A172 (cell line): Measurements from ENCODE around the gene ITGB3. TPM values are rescaled to one million over a fixed set of nuclear protein-coding genes. Genes with fewer than 3 reads are reported as not detected.
A peak's percentile ranks its signal among the peaks of the same experiment; 100 is the strongest.
"Not testable (repeated sequence)": the region's sequence is repeated elsewhere in the genome, so short reads cannot be mapped to it uniquely, and the experiment has no call there.

Experiments
- DNase-seq: peaks from one replicate; pipeline ENCODE4 v3.0.0-alpha.2; 2015; ENCODE audit warnings: low spot score
- total RNA-seq: library from RNA; depleted of rRNA; stranded (reverse); fragments of >200 nt; shearing (Covaris generic); gene quantifications from 2 replicates; pipeline ENCODE4 v1.2.3, GENCODE V29; 2014

ITGB3 gene
- total RNA-seq, 1 experiment from 2014 or later, result not detected

DNA sequence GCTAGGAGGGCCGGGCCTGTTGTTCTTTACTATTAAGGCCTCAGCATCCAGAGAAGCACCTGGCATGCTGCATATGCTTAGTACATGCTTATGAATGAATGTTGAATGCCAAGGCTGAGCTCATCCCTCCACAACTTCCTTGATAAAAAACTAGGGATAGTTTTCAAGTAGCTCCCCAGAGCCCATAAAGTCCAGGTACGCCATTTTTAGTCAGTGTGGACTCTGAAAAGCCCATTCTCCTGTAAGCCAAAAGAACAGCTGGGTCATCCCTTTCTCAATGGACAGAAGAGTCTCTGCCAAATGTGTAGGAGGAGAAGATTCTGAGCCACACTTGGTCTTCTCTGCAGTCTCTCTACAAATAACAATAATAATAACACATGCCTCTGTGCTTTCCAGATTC is 8.9 kb upstream of the ITGB3 start:
- no peak for DNase-seq

DNA sequence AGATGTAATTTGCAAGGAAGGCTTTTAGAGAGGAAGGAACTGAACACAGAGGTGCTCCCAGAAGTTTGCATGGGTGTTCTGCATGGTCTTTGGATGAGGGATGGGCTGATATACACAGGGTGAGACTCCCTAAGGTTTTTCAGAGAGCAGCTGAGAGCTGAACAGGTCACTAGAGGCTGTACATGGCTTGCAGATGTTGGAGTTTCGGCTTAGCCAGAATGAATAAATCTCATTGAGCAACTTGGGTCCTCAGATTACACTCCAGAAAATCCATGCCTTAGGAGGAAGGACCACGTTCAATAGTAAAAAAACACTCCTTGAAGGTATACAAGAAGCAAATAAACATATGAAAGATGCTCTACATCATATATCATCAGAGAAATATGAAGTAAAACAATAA is 7.5 kb upstream of the ITGB3 start:
- no peak for DNase-seq

DNA sequence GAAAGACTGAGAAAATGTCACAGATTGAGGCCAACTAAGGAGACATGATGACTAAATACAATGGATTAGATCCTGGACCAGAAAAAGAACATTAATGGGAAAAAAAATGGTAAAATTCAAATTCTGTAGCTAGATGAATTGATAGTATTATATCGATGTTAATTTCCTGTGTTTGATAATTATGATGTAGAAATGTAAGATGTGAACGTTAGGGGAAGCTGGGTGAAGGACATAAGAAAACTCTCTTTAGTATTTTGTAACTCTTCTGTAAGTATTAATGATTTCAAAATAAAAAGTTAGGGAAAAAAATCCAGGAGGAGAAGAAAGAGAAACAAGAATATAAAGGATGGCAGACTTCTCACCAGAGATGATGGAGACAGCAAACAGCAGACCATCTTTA is 2.8 kb upstream of the ITGB3 start:
- DNase-seq, result no peak

DNA sequence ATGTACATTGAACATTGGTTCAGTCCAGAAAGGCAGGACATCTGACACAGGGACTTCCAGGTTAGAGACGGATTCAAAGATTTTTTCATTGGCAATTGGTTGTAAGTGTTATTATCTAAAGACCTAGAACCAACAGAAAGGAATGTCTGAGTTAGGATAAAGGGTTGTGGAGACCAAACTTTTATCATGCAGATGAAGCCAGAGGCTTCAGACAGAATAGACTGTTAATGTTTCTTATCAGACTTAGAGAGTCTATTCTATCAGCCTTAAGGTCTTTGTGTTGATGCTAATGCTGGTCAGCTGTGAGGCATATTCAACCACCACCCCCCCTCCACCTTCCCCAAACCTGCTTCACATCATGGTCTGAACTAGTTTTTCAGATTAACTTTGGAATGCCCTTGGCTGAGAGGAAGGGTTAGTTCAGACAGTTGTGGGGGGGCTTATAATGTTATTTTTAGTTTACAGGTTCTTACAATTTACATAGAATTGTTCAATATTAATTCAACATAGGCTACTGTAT is 2.1 kb upstream of the ITGB3 start:
- no peak for DNase-seq

DNA sequence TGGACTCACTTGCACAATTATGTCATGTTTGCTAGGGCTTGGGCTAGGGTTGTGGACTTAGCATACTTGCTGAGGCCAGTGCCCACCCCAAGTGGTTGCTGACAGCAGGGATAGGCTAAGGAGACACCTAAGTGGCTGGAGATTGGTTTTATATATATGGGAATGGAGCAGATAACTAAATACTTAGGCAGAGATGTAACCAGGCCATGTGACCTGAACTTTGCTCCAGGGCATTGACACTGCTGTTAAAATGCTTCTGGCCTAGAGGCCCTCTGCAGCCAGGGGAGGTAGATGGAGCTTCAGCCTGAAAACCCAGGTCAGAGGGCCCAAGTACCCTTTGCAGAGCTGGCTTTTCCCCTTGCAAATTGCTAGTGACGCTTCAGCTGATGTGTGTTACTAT is 1.4 kb upstream of the ITGB3 start:
- DNase-seq, result no peak

DNA sequence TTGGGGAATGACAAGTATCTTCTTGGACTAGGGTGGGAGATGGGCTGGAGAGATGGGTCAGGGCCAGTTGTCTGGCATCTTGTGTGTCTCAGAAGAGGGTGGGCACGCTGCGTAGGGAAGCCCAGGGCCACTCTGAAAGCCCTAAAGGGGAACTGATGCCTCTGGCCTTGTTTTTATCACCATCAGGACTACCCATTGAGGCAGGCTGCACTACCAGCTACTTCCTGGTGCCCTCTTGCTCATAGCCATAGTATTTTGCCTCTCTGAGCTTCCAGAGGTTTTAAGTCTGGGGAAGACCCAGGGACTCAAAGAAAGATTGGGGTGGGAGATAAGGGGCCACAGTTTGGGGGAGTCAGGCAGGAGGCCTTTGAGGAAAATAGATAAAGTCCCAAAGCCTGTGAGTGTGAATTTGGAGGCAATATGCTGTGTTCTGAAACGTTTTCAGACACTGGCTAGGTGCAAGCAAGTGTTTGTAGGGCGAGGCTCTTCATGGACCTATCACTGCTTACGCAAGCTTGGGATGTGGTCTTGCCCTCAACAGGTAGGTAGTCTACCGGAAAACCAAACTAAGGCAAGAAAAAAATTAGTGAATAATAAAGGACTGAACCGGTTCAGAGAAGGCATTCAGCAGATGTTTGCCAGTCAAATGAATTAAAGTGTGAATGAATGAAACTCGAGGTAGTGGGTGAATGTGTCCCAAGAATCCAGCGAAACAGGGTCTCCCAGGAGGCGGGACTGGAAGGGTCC is 688 bp upstream of the ITGB3 start:
- no peak for DNase-seq

DNA sequence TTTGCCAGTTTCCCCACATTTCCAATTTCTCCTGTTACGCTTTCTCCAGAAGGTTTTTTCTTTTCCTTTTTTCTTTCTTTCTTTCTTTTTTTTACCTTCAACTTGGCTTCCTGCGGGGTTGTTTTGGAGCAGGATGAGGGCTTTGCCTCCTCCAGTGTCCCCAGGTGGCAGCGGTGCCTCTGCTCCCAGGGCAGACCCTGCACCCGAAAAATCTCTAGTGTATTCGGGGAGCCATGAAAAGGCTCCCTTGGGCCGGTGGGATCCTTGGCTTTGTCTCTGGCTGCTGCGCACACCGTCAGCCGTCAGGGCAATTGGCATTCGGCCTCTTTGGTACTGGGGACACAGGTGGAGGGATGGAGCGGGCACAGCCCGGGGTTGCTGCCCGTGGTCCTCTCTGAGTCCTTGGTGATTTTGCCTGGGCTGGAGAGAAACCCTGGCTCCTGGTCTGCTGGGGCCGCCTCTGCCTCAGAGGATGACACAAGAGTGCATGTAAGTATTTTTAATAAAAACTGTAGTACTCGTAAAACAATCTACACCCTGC is 846 bp downstream of the ITGB3 start:
- no peak for DNase-seq

DNA sequence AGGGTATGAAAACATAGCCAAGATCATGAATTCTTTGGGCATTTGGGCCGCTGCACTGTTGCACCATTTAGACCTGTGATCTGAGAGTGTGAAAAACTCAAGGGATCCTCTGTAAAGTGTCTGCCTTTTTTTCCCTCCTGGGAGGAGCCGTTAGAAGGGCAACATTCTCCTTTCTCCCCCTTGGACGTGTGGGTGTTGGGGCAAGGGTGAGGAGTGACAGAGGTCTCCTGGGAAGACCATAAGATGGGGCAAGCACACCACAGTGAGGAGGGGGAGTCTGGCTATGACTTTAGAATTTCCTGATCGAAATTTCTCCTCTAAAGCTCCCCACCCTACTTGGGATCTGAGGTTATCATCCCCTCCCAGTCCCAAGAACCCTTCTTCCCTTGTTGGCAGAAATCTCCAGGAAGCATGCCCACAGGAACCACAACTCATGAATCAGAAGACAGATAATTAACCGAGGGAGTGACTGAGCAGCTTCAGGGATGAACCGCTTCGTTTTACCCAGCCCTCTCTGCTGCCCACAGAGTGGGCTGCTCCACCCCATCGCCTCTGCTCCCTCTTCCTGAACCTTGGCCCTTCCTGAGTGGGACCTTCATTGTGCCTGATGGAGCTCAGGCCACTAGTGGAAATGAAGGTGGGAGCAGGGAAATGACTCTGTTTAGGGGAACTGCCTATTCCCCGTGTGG is 4.2 kb downstream of the ITGB3 start:
- DNase-seq, result peak; percentile 92

DNA sequence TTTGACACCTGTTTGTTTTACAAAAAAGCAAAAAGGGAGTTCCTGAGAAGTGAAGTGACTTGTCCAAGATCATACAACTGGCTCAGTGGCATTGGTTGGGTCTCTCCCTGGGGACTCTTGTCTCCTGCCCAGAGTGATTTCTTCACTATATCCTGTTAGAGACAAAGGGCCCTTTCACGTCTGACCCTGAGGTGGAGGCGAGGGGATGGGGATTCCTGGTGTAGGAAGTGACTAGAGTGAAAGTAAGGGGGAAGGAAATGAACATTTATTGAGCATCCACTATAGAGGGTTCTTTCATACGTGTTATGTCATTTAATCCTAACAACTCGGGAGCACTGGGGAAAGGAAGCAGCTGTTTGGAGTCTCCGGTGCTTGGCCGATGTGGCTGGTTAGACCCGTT is 9.0 kb downstream of the ITGB3 start:
- no peak for DNase-seq

DNA sequence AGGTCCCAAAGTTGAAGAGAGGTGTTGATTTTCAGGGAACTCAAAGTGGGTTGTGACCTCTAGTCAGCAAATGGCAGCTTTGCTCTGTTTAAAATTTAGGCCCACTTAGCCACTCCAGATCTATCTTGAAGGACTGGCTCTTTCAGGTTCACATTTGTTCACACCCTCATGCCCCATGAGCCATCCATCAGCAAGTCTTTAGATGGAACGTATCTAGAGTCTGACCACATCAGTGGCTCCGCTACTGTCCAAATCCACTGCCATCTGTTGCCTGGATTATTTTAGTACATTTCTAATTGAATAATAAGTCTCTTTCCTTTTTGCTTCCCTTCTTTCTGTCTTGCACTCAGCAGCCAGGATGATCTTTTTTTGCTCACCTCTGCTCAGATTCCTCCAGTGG is 10.5 kb downstream of the ITGB3 start:
- DNase-seq, result no peak

DNA sequence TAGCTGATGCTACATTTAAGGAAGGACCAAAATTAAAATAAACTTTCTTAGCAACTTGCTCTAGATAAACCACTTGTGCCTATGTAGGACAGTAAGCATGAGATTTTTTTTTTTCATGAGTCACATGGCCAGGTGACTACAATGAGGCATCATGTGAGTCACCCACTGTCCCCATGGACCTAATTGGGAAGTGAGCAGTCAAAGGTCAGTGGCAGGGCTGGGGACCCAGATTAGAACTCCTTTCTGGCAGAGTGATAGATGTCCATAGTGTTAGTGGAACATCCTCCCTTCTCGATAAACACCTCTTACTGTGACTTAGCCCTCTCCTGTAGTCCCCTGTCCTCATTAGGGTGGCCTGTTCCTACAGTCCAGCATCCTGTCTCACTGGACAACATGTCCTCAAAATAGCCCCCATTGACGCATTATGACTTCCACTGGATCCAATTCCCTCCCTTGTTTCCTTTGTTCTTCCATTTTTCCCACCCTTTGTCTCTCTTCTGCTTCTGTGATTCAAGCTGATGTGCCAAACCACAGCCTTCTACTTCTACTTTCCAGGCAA is 12.4 kb downstream of the ITGB3 start:
- DNase-seq, result peak; percentile 85

DNA sequence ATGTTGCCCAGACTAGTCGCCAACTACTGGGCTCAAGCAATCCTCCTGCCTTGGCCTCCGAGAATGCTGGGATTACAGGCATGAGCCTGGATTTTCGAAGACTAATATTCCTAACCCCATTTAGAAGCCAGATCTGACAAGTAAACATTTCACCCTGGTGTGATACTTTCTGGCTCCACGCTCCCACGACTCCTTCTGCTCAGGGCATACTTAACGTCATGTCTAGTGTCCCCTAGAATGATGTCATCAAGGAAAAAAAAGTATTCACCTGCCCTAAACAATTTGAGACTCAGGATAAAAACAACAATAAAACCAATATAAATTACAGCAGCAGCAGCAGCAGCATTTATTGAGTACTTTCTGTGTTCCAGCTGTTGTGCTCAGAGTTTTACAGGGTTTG is 13.2 kb downstream of the ITGB3 start:
- no peak for DNase-seq

DNA sequence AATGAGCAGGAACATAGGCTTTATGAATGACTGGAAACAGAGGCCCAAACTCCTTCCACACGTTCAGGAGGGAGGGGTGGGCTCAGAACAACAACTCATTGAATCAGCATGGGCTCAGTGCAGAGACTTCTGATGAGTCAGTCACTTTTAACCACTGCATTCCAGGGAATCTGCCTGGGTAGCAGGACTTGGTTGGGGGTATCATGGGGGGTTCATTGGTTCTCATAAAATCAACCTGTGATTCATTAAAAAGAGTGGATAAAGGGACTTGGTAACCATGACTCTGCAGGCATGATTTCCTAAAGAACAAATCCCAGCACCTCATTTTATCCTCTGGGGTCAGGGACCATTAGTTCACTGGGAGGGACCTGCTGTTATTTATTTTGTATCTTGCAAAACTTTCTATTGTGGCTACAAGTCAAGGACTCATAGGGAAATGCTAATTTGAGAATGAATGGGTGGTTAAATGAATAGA is 13.8 kb downstream of the ITGB3 start:
- peak; percentile 90 for DNase-seq

DNA sequence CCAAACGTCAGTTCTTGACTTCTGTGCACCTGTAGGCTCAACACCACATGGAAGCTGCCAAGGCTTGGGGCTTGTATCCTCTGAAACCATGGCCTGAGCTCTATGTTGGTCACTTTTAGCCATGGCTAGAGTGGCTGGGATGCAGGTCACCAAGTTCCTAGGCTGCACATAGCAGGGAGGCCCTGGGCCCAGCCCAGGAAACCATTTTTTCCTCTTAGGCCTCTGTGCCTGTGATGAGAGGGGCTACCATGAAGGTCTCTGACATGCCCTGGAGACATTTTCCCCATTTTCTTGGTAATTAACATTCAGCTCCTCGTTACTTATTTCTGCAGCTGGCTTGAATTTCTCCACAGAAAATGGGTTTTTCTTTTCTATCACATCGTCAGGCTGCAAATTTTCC is 15.3 kb downstream of the ITGB3 start:
- DNase-seq, result not testable (repeated sequence)

DNA sequence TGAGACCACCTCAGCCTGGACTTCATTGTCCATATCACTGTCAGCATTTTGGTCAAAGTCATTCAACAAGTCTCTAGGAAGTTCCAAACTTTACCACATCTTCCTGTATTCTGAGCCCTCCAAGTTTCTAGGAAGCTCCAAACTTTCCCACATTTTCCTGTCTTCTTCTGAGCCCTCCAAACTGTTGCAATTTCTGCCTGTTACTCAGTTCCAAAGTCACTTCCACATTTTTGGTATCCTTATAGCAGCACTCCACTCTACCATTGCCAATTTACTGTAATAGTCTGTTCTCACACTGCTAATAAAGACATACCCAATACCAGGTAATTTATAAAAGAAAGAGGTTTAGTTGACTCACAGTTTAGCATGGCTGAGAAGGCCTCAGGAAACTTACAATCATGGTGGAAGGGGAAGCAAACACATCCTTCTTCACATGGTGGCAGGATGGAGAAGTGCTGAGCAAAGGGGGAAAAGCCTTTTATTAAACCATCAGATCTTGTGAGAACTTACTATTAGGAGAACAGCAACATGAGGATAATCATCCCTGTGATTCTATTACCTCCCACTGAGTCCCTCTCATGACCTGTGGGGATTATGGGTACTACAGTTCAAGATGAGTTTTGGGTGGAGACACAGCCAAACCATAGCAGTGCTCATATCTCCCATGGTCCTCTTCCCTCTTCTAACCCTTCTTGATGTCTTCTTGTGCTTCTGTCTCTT is 16.1 kb downstream of the ITGB3 start:
- DNase-seq, result not testable (repeated sequence)

DNA sequence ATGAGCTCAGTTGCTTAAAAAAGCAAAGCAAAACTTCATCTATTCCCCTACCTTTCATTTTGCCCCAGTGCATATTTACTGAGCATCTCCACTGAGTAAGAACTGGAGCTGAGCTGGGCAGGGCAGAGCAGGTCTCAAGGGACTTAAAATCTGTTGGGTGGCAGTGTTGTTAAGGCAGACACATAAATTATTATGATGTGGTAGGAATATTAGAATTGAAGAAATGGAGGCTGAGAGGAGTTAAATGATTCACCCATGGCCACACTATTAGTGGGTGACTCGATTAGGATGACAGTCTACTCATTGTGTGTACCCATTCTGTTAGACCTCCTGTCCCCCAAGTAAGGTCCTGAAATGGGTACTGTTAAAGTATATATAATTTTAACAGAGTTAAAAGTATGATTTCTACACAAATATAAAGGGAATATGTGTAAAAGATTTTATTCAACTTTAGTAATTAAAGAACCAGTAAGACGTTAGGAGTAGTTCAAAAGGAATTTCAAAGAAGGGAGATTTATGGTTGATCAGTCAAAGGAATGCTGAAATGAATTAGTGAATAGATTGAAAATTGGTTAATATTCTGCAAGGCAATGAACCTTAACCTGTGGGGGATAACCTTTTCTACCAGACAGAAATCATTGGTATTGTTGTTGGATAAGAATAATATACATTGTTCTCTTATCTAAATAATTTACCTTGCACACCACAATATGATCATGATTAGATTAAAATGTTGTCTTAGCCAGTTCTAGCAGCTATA is 17.5 kb downstream of the ITGB3 start:
- DNase-seq, result no peak

DNA sequence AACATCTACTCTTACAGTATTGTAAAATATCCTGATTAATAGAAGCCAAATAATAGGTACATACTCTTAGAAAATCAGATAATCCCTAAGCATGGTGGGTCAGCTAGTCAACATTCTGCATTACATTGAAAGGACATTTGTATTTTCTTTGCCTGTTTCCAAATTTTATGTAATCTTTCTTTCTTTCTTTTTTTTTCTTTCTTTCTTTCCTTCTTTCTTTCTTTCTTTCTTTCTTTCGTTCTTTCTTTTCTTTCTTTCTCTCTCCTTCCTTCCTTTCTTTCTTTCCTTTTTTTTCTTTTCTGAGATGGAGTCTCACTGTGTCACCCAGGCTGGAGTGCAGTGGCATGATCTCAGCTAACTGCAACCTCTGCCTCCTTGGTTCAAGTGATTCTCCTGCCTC is 18.9 kb downstream of the ITGB3 start:
- no peak for DNase-seq

DNA sequence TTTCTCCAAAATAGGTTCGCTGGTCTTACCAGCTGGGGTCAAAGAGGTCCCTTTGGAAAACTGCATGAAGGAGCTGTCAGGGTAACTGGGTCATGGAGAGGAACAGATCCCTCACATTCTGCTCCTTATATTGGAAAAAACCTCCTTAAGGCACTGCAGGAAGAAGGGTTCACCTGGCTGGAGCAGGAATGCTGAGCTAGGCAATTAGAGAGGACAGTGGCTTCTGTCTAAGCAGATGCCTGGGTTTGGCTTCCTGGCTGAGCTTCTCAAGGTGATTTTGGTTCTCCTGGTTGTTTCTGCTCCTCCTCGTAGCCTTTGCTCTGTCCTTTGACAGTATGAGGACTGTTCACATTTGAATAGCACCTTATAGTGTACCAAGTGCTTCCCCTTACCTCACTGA is 19.6 kb downstream of the ITGB3 start:
- DNase-seq, result no peak

DNA sequence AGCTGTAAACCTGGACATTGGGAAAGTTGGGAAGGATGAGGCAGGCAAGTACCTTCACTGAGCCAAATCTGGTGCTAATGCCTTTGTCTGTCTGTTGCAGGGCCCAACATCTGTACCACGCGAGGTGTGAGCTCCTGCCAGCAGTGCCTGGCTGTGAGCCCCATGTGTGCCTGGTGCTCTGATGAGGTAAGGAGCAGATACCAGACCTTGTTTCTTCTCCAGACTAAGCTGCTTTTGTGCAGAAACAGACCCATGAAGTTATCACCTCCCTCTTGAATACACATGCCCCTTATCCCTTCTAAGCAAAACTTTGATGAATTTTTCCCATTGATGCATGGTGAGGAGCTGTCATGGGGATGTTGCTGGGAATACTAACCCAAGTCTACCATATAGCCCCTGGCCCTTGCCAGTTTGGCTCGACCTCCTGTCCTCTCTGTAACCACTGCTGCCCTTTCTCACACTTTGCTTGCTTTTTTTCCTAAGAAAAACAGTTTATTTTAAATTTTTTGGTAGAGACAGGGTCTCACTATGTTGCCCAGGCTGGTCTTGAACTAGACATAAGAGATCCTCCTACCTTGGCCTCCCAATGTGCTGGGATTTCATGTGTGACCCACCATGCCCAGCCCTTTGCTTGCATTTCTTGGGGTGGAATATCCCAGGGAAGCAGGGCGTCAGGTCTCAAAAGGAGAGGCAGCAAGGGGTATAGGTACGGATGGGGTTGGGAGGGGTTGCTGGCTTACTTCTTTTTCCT is 20.9 kb downstream of the ITGB3 start:
- DNase-seq, result no peak

DNA sequence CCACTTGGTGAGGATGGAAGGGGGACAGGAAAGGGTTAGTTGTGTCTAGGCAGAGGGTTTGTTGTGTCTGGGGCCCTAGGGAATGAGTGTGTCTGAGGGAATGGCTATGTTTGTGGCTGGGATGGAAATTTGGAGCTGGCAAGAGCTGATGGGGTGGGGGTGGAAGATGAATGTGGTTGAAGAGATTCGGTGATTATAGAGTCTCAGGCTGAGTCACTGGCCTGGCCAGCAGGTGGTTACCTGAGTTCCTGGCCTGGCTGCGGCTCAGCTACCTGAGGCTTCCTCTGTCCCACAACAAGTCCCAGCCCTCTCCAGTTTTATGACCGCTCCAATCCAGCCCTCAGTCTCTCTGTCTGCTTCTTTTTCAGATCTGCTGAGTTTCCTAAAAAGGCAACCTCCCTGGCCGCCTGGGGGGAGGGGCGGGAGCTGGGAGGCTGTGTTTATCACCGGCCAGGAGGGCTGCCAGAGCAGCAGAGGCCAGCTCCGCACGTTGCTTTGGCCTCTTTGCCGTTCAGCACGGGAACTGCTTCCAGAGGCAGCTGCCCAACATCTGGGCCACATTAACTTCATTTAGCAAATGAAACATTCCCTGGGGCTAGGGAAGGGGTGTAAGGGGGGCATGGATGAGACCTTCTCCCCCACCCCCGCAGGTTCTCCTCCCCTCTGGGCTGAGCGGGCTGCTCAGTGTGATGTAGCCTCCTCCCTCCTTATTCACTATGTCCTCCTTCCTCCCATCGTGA is 21.8 kb downstream of the ITGB3 start:
- peak; percentile 57 for DNase-seq
